H9 (cell line): ENCODE results near the gene BRF1. TPM values are rescaled to one million over a fixed set of nuclear protein-coding genes. Genes with fewer than 3 reads are reported as not detected.

Source experiments
- DNase-seq: peaks from one replicate; pipeline ENCODE4 v3.0.0-alpha.2; 2017
- H2AFZ ChIP-seq: one replicate; pipeline ENCODE4 v1.6.1; 2013; ENCODE audit warnings: mild to moderate bottlenecking, low read length, control low read depth, moderate library complexity
- H2AK5ac ChIP-seq: 2 replicates; pipeline ENCODE4 v1.6.1; 2013; ENCODE audit warnings: low read length, control low read depth, mixed read lengths; ENCODE audit not compliant: insufficient read length
- H2BK120ac ChIP-seq: one replicate; pipeline ENCODE4 v1.6.1; 2013; ENCODE audit warnings: low read depth, mild to moderate bottlenecking, low read length, control low read depth, inconsistent platforms; ENCODE audit not compliant: poor library complexity, severe bottlenecking
- H2BK12ac ChIP-seq: 2 replicates; pipeline ENCODE4 v1.6.1; 2013; ENCODE audit warnings: low read length, control low read depth, mixed read lengths, low read depth; ENCODE audit not compliant: insufficient read length
- H2BK15ac ChIP-seq: 2 replicates; pipeline ENCODE4 v1.6.1; 2013; ENCODE audit warnings: low read depth, low read length, control low read depth
- H2BK20ac ChIP-seq: one replicate; pipeline ENCODE4 v1.6.1; 2013; ENCODE audit warnings: low read depth, mild to moderate bottlenecking, low read length, control low read depth, inconsistent platforms; ENCODE audit not compliant: poor library complexity, severe bottlenecking
- H2BK5ac ChIP-seq: 2 replicates; pipeline ENCODE4 v1.6.1; 2013; ENCODE audit warnings: low read length, control low read depth, mixed read lengths; ENCODE audit not compliant: insufficient read length
- H3K14ac ChIP-seq: 2 replicates; pipeline ENCODE4 v1.6.1; 2013; ENCODE audit warnings: low read length, control low read depth; ENCODE audit not compliant: insufficient read depth
- H3K18ac ChIP-seq: 2 replicates; pipeline ENCODE4 v1.6.1; 2013; ENCODE audit warnings: low read depth, mild to moderate bottlenecking, mixed read lengths, low read length, control low read depth; ENCODE audit not compliant: insufficient read length
- H3K23ac ChIP-seq: 2 replicates; pipeline ENCODE4 v1.6.1; 2013; ENCODE audit warnings: low read length, control low read depth, mixed read lengths, low read depth; ENCODE audit not compliant: insufficient read length
- H3K23me2 ChIP-seq: 2 replicates; pipeline ENCODE4 v1.6.1; 2013; ENCODE audit warnings: low read depth, mild to moderate bottlenecking, mixed read lengths, low read length, control low read depth; ENCODE audit not compliant: insufficient read length, poor library complexity, severe bottlenecking
- H3K27ac ChIP-seq: 2 replicates; pipeline ENCODE4 v1.5.1; 2013; ENCODE audit warnings: low read length, control low read depth, mixed read lengths, low read depth; ENCODE audit not compliant: insufficient read length
- H3K27me3 ChIP-seq: 2 replicates; pipeline ENCODE4 v1.6.1; 2013; ENCODE audit warnings: low read length, control low read depth, inconsistent platforms; ENCODE audit not compliant: insufficient read depth
- H3K4ac ChIP-seq: 2 replicates; pipeline ENCODE4 v1.6.1; 2013; ENCODE audit warnings: low read depth, mild to moderate bottlenecking, control low read depth, inconsistent platforms, low read length, moderate library complexity
- H3K4me1 ChIP-seq: 2 replicates; pipeline ENCODE4 v1.6.1; 2013; ENCODE audit warnings: low read length, control low read depth, inconsistent platforms; ENCODE audit not compliant: insufficient read depth
- H3K4me2 ChIP-seq: 2 replicates; pipeline ENCODE4 v1.6.1; 2013; ENCODE audit warnings: low read length, control low read depth, mixed read lengths; ENCODE audit not compliant: insufficient read length, insufficient read depth
- H3K56ac ChIP-seq: 2 replicates; pipeline ENCODE4 v1.6.1; 2013; ENCODE audit warnings: low read depth, mild to moderate bottlenecking, mixed read lengths, low read length, control low read depth; ENCODE audit not compliant: insufficient read length
- H3K79me1 ChIP-seq: 2 replicates; pipeline ENCODE4 v1.6.1; 2013; ENCODE audit warnings: low read depth, mild to moderate bottlenecking, moderate library complexity, low read length, control low read depth, inconsistent platforms; ENCODE audit not compliant: insufficient read depth, poor library complexity, severe bottlenecking
- H3K79me2 ChIP-seq: 2 replicates; pipeline ENCODE4 v1.6.1; 2013; ENCODE audit warnings: low read length, control low read depth, inconsistent platforms; ENCODE audit not compliant: insufficient read depth
- H3K9ac ChIP-seq: 2 replicates; pipeline ENCODE4 v1.6.1; 2013; ENCODE audit warnings: low read length, control low read depth, mixed read lengths; ENCODE audit not compliant: insufficient read length; ENCODE audit errors: extremely low read depth
- H3K9me3 ChIP-seq: one replicate; pipeline ENCODE4 v1.6.1; 2013; ENCODE audit warnings: low read depth, low read length, inconsistent platforms; ENCODE audit not compliant: control insufficient read depth
- H3T11ph ChIP-seq: one replicate; pipeline ENCODE4 v1.6.1; 2013; ENCODE audit warnings: mild to moderate bottlenecking, low read length, control low read depth, inconsistent platforms
- H4K20me1 ChIP-seq: one replicate; pipeline ENCODE4 v1.6.1; 2013; ENCODE audit not compliant: control insufficient read depth, insufficient read length, insufficient read depth
- H4K5ac ChIP-seq: 2 replicates; pipeline ENCODE4 v1.6.1; 2013; ENCODE audit warnings: low read depth, mild to moderate bottlenecking, mixed read lengths, low read length, control low read depth; ENCODE audit not compliant: insufficient read length
- H4K8ac ChIP-seq: replicated peaks from 2 replicates; pipeline ENCODE4 v1.6.1; 2013; ENCODE audit warnings: low read length, control low read depth, mixed read lengths, low read depth; ENCODE audit not compliant: insufficient read length
- H4K91ac ChIP-seq: 2 replicates; pipeline ENCODE4 v1.6.1; 2013; ENCODE audit warnings: low read depth, mild to moderate bottlenecking, moderate library complexity, mixed read lengths, low read length, control low read depth; ENCODE audit not compliant: insufficient read length
- H3K27ac Mint-ChIP-seq, 3 experiments: 2 replicates in 2 of 3; 3 replicates in 1 of 3; pipeline ENCODE4 v1.8.0; 2020 to 2021; ENCODE audit warnings: mixed read lengths in 3 of 3, mild to moderate bottlenecking in 1 of 3, moderate library complexity in 1 of 3
- H3K27me3 Mint-ChIP-seq: 2 replicates; pipeline ENCODE4 v1.8.0; 2021; ENCODE audit warnings: low read depth, mild to moderate bottlenecking, moderate library complexity, mixed read lengths
- H3K36me3 Mint-ChIP-seq, 3 experiments: 2 replicates in 2 of 3; 3 replicates in 1 of 3; pipeline ENCODE4 v1.8.0; 2020 to 2021; ENCODE audit warnings: low read depth in 3 of 3, mixed read lengths in 3 of 3; ENCODE audit not compliant: insufficient read depth in 1 of 3
- H3K4me1 Mint-ChIP-seq, 2 experiments: 2 replicates each; pipeline ENCODE4 v1.8.0; 2020; ENCODE audit warnings: mixed read lengths in 2 of 2
- H3K4me3 Mint-ChIP-seq, 2 experiments: 2 replicates in 1 of 2; 3 replicates in 1 of 2; pipeline ENCODE4 v1.8.0; 2020 to 2021; ENCODE audit warnings: mild to moderate bottlenecking in 2 of 2, mixed read lengths in 2 of 2, moderate library complexity in 1 of 2
- H3K9me3 Mint-ChIP-seq, 2 experiments: 2 replicates in 1 of 2; 3 replicates in 1 of 2; pipeline ENCODE4 v1.8.0; 2020; ENCODE audit warnings: mild to moderate bottlenecking in 2 of 2, mixed read lengths in 2 of 2, moderate library complexity in 1 of 2
- CTCF ChIP-seq: fragments of 200-600 bp; sonication (generic); conservative IDR thresholded peaks from 3 replicates; pipeline ENCODE4 v1.8.0; 2021; ENCODE audit warnings: antibody characterized with exemption, mild to moderate bottlenecking
- WGBS: extraction: QIAGEN DNeasy Blood & Tissue Kit; methylation state at CpG from one replicate; pipeline ENCODE4 v1.1.7; 2013; ENCODE audit warnings: missing lambda C conversion rate, low lambda C conversion rate, mixed read lengths; ENCODE audit not compliant: insufficient read length; ENCODE audit errors: extremely low coverage; 5-methylcytosine and 5-hydroxymethylcytosine counted together
- total RNA-seq: library from RNA; stranded (reverse); gene quantifications from 2 replicates; pipeline ENCODE4 v1.2.1, GENCODE V29; 2021

Gene BRF1
- total RNA-seq, 1 experiment from 2014 or later = 28.3 TPM

- TF ChIP-seq CTCF = no peak
- Histone ChIP-seq H3K9ac (no peak overlapping the region), H3K4ac (no peak overlapping the region), H3K79me1 (peaks cover 5% of the 10 kb centered on the region), H3K79me2 (peaks cover 10% of the 10 kb centered on the region; the same call in 1 of the 2 replicates), H3K27me3 (no peaks in the 10 kb centered on the region), H3K27ac (no peak overlapping the region), H4K91ac (no peak overlapping the region), H3K14ac (no peak overlapping the region; the same call in 1 of the 2 replicates), H2AFZ (no peak overlapping the region), H3K4me1 (no peaks in the 10 kb centered on the region), H2BK5ac (no peak overlapping the region), H4K8ac (no peak overlapping the region), H3K18ac (no peak overlapping the region), H4K20me1 (peaks cover 6% of the 10 kb centered on the region), H3K56ac (no peak overlapping the region), H3K4me2 (no peak overlapping the region), H2AK5ac (no peak overlapping the region), H3T11ph (no peak overlapping the region), H2BK12ac (no peak overlapping the region), H2BK20ac (no peak overlapping the region), H2BK15ac (no peak overlapping the region), H3K23me2 (no peaks in the 10 kb centered on the region), H3K23ac (no peak overlapping the region), H2BK120ac (no peak overlapping the region), H3K9me3 (no peaks in the 10 kb centered on the region), H4K5ac (no peak overlapping the region)
- no CpG with 5 or more reads among the region's 17 CpGs for WGBS
- Mint-ChIP-seq H3K27me3 (no peaks in the 10 kb centered on the region; the same call in 1 of the 2 replicates), H3K27ac (0 out of 7 replicates have a peak overlapping the region, but pooled peaks of 1 of the 3 experiments have one; percentile 57), H3K4me3 (no peak overlapping the region), H3K9me3 (peaks cover 0 to 4% of the 10 kb centered on the region in 2 experiments; a peak in 1 of 5 replicates), H3K4me1 (peaks cover 16 to 25% of the 10 kb centered on the region in 2 experiments), H3K36me3 (peaks cover 3 to 13% (median 6%) of the 10 kb centered on the region in 3 experiments; a peak in 6 of 7 replicates)
- DNase-seq = peak; percentile 58
Observed at GRCh38 chr14:105334383-105335230, 33.8 kb upstream of the BRF1 start.
